ENCODE measurements around the gene ZNF80. TPM values are rescaled to one million over a fixed set of nuclear protein-coding genes. Genes with fewer than 3 reads are reported as not detected.
"Not testable (repeated sequence)": the region's sequence is repeated elsewhere in the genome, so short reads cannot be mapped to it uniquely, and the experiment has no call there.

ZNF80 gene
- not detected for total RNA-seq

DNA sequence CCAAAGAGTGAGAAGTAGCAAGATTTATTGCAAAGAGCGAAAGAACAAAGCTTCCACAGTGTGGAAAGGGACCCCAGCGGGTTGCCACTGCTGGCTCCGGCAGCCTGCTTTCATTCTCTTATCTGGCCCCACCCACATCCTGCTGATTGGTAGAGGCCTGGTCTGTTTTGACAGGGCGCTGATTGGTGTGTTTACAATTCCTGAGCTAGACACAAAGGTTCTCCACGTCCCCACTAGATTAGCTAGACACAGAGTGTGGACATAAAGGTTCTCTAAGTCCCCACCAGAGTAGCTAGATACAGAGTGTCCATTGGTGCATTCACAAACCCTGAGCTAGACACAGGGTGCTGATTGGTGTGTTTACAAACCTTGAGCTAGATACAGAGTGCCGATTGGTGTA lies at the start of gene ZNF80:
Gene ZNF80 (minus strand): TSS at position 101 of the 400 bp plus-strand sequence. CDS start 504 bp downstream, outside the sequence.
- not testable (repeated sequence) for DNase-seq

DNA sequence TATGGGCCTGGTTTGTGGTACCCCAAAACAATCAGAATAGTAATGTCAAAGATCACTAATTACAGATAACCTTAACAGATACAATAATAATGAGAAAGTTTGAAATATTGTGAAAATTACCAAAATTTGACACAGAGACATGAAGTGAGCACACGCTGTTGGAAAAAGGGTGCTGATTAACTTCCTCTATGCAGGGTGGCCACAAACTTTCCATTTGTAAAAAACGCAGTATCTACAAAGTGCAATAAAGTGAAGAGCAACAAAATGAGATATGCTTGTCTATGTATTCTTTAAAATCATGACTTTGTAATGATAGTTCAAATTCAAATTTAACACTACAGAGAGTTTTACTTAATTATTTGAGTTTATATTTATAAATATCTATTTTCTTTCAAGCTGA lies 48.9 kb upstream of the ZNF80 start:
- DNase-seq = no peak

DNA sequence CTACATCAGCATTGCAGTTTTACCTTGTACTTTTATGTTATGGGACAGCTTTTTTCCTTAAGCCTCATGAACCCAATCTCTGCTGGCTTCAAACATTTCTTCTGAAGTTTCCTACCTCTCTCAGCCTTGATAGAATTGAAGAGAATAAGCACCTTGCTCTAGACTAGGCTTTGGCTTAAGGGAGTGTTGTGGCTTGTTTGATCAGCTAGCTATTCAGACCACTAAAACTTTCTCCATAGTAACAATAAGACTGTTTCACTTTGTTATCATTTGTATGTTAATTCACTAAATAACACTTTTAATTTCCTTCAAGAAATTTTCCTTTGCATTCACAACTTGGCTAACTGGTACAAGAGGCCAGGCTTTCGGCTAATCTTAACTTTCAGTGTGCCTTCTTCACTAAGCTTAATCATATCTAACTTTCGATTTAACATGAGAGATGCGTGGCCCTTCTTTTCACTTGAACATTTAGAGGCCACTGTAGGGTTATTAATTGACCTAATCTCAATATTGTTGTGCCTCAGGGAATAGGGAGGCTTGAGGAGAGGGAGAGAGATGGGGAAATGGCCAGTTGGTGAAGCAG lies 48.4 kb upstream of the ZNF80 start:
- no peak for DNase-seq

DNA sequence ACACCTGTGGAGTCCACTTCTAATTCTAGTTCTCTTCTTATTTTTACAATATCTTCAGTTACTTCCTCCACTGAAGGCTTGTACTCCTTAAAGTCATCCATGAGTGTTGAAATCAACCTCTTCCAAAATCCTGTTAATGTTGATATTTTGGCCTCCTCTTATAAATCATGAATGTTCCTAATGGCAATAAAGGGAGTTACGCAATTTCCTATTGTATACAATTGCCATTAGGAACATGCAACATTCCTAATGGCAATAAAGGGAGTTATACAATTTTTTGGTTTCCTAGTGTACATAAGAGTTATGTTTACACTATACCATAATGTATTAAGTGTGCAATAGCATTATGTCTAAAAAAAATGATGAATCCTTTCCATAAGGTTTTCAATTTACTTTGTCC lies 47.3 kb upstream of the ZNF80 start:
- no peak for DNase-seq

DNA sequence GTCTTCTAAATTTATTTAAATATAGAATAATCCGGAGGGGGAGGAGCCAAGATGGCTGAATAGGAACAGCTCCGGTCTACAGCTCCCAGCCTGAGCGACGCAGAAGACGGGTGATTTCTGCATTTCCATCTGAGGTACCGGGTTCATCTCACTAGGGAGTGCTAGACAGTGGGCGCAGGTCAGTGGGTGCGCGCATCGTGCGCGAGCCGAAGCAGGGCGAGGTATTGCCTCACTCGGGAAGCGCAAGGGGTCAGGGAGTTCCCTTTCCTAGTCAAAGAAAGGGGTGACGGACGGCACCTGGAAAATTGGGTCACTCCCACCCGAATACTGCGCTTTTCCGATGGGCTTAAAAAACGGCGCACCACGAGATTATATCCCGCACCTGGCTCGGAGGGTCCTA lies 39.5 kb upstream of the ZNF80 start:
- not testable (repeated sequence) for DNase-seq

DNA sequence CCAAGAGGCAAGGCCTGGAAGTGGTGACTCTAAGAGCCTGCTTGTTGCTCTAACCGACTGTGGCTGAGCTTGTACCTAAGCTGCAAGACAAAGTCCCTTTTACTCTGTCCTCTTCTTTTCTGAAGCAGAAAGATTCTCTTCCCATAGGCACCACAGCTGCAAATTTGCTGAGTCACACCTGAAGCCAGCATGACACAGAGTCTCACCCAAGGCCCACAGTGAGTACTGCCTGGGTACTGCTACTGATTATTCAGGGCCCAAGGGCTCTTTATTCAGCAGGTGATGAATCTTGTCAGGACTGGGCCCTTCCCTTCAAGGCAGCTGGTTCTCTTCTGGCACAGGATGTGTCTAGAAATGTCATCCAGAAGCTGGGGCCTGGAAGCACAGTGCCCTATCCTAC lies 37.6 kb upstream of the ZNF80 start:
- DNase-seq = no peak

DNA sequence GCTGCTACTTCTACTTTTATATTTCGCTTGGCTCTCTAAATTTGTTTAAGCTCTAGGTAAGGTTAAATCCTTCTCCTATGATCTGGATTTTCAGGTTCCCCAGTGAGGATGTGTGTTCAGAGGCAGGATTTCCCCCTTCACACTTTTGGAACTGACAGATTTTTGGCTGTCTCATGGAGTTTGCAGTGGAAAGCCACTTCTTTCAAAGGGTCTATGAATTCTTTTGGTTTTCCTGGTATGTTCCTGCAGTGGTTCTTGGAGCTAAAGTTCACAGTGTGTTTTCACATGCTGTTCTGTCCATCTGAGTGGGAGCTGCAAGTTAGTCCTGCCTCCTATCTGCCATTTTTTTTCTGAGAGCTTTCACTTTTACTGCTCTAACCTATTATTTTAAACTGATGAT lies 34.9 kb upstream of the ZNF80 start:
- no peak for DNase-seq

DNA sequence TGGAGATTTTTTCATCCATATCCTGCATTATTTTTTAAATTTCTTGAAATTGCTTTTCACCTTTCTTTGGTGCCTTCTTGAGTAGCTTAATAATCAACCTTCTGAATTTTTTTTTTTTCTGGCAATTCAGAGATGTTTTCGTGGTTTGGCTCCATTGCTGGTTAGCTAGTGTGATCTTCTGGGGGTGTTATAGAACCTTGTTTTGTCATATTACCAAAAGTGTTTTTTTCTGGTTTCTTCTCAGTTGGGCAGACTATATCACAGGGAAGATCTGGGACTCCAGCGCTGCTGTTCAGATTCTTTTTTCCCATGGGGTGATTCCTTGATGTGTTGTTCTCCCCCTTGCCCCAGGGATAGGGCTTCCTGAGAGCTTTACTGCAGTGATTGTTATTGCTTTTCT lies 32.6 kb upstream of the ZNF80 start:
- no peak for DNase-seq

DNA sequence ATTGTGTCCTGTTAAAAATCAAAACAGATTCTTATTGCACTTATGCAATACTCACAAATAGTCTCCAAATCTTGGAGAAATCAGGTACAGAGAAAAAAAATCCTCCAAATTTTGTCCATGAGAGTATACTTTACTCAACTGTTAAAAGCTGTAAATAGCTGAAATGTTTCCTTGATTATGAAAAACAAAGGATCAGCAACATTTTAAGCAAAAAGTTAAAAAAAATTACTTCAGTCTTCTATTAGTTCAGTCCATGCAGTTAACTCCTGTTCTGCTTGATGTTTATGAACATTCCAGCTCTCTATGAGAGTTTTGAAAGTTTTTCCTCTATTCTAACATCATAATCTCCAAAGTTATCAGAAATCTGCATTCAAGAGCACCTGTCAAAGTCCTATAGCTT lies 22.8 kb upstream of the ZNF80 start:
- DNase-seq = no peak

DNA sequence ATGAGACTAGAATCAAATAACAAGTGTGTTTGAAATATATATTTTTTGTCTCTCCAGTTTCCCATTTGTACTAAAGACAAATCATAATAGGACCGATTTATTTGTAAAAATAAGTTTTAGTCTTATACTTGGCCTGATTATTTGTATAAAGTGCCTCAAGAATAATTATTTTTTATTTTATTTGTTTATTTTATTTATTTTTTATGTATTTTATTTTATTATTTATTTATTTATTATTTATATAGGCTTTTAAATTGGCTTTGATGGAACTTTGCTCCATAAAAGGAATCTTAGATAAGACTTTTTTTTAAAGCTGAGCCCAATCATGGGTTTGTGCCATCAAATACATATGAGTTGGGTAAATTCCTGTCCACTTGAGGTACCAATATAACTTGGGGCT lies 22.2 kb upstream of the ZNF80 start:
- DNase-seq = no peak

DNA sequence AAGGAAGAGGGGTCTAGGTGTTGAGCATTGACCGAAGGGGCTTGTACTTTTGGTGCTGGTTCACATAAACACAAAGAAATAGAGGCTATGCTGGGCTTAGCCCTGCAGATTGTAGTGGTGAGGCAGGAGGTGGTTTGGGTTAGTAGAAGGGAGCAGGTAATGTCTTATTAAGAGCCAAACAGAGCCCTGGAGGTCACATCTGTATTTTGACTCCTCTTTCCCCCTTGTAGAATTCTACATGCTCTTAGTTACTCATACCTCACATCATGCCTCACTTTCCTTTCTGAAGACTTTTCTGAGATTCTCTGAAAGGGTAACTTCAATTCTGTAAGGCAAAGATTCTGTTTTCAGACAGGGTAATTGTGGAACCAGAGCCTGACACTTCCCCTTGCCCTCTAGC lies 16.1 kb upstream of the ZNF80 start:
- no peak for DNase-seq

DNA sequence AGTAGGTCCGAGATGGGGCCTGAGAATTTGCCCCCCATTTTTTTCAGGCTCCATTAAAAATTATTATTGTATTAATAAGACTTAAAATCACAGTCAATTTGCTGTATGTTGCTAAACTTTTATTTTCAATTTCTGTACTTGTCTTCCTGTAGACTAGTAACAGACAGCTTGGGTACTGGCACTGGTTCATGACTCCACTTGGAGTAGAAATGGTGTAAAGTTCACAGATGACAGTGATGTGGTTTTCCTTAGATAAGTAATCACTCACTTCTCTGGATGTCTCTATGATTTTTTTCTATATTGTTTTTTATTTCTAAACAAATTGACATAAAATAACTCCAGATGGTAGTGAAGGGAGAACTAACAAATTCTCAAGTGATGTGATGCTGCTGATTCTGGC lies 15.6 kb upstream of the ZNF80 start:
- no peak for DNase-seq

DNA sequence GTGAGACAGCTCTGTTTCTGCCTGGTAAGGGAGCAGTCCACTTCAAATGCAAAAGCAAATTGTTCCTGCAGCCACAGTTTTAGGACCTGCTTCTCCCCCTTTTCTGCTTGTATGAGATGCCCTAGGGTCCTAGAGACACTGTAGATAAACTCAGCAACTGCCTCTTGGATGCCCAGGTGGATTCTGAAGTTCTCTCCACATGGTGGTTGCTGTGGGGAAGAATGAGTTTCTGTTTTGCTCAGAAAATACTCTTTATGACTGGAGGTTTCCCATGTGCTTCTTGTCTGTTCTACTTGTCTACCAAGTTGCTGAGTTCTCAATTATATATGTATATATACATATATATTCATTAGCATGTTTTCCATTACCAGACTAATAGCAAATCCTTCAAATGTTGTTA lies 5.6 kb upstream of the ZNF80 start:
- DNase-seq = no peak

DNA sequence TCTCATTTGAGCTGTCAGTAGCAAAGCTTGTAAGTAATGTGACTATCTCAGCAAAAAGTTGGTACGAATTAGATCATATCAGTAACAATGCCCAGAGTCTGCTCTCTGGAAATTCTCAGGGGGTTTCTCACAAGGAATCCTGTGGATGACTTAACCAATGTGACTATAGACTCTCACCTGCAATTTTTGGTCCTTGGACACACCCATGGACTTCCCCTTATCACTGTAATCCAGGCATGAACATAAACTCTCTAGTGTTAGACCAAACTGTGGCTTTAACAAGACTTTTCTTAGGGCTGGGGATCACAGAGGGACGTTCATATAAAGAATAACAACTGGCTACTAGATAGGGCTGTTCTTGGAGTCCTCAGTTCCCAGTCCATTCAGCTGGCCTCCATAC lies 3.9 kb upstream of the ZNF80 start:
- no peak for DNase-seq

DNA sequence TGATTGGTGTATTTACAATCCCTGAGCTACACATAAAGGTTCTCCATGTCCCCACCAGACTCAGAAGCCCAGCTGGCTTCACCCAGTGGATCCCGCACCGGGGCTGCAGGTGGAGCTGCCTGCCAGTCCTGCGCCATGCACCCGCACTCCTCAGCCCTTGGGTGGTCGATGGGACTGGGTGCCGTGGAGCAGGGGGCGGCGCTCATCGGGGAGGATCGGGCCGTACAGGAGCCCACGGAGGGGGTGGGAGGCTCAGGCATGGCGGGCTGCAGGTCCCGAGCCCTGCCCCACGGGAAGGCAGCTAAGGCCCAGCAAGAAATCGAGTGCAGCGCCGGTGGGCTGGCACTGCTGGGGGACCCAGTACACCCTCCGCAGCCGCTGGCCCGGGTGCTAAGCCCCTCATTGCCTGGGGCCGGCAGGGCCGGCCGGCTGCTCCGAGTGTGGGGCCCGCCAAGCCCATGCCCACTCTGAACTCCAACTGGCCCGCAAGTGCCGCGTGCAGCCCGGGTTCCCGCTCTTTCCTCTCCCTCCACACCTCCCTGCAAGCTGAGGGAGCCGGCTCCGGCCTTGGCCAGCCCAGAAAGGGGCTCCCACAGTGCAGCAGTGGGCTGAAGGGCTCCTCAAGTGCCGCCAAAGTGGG lies 888 bp upstream of the ZNF80 start:
- DNase-seq = not testable (repeated sequence)

DNA sequence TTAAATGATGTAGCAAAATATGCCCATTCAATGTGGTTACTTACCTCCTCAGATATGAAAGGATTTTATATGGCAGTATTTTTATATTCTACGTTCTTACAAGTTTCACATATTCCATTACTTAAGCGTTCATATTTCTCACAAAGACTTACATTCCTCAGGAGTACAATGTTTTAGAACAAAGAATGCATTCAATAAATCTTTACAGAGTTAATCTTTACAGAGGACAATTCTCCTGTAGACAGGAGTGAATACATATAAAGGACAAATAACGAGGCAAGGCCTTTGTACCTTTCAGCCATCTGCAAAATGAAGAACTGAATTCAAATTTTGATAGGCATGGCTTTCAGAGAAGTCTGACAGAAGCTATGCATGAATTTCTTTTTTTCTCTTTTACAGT lies 1.9 kb downstream of the ZNF80 start:
- DNase-seq = no peak

DNA sequence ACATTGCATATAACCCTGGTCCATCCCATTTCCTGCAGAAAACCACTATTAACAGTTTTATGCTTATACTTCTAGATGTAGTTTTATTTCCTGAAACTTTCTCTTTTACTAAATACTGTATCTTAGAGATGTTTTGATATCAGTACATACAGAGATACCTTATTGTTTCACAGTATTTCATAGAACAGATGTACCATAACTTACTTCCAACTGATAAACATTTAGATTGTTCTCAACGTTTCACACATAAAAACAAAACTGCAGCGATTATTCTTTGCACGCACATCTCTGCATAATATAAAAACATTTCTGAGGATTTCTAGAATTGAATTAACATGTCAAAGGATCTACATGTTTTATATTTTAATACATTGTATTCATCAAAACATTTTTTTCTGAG lies 2.6 kb downstream of the ZNF80 start:
- DNase-seq = no peak

DNA sequence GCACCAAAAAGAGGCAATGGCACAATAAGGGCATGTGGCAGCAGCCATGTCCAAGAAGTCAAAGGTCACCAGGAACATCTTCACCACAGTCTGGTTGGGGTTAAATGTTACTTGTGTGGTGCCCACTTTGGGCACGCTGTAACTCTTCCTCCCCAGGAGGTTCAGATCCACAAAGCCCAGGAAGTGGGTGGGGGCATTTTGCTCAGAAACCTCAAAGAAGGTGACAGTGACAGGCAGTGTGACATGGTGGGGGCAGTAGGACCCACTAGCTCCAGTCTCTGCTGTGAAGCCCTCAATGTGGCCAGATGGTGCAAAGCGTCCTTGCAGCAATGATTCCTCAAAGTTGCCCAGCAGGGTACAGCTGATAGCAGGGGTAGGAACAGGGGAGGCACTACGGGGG lies 5.8 kb downstream of the ZNF80 start:
- no peak for DNase-seq

DNA sequence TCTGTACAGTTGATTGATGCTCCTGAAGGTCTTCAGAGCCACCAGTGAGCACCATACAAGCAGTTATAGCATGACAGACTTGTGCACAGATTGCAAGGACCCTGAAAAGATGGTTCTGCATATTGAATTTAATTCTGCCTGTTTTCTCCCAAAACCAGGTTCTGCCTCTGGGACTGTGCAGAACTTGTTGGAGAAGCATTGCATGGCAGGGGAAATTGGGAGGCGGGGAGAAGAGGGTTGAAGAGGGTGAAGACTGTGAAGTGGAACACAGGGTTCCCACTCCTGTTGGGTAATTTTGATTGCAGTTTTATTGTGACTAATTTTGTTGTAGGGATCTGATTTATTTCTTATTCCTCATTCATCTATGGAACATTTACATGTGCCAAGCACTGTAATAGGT lies 10.3 kb downstream of the ZNF80 start:
- DNase-seq = no peak

DNA sequence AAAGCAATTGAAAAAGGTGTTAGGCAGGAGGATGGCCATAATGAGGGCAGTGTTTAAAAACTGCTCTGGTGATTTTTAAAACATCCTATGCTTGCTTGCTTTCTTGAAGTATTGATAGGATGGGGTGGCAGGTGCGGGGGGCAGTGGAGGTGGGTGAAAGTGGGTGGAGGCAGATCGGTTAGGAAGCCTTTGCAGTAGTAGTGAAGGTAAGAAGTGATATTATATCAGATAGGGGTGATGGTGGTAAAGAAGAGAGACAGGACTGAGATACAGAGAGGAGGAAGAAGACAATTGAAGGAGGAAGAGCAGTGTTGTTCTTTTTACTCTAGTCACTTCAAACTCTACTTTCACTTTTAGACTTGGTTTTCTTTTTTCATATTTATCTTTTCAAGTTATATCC lies 11.1 kb downstream of the ZNF80 start:
- DNase-seq = no peak

DNA sequence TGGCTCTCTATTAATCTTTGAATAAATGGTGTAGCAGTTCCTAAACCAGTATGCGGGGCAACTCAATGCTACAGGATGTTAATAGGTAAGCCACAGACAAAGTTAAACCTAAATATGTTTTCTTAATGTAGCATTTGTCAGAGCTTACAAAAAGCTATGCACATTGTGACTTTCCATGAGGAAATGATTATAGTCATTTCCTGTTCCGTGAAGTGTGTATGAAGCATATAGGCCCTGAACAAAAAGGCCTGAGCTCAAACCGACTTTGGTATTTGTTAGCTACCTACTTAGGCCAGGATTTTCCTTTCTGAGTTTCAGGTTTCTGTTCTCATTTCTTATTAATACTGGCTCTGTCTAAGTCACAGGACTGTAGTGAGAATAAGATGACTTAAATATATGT lies 14.2 kb downstream of the ZNF80 start:
- no peak for DNase-seq

DNA sequence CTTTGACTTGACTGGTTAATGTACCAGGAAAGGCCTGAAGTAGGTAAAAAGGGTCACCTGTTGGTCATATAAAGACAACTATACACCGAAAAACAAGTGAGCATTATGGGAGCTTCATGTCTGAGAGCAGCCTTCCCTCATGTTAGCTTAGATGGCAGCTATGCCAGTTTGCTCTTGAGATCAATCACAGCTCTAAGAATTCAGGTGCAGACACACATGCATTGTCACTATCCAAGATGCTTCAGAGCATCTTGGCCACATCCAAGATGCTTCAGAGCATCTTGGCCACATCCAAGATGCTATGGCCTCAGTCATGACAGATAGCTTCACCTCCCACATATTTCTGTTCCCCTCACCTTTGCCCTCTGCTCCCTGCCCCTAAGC lies 15.5 kb downstream of the ZNF80 start:
- DNase-seq = no peak

DNA sequence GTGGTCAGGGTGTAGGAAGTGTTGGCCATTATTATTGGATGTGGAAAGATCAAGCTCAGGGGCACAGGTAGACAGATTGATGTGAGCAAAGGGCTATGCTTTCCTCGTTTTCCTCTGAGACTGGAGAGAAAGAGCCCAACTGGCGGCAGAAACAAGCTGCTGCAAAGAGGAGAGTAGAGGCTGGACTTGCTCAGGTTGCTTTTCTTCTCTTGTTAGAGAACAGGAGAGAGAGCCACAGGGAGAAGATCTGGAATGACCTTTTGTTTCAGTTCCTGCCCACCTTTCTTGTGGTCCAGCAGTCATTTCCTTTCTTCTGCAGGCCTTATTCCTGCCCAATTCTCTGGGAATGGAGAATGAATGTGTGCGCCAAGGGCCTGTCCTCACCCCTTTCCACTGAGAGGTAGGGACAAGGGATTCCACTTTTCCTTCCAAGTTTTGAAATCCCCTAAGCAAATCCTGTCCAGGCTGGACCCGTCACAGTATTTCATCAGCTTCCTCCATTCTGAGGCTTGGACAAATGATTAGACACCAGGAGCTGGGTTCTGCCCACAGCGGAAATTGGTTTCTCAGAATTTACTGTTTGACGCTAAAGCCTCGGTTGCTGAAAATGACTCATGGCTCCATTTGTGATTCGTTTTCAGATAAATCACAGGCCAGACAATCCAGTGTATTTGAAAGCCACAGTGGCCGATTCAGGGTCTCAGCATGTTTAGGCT lies 16.1 kb downstream of the ZNF80 start:
- DNase-seq = no peak

DNA sequence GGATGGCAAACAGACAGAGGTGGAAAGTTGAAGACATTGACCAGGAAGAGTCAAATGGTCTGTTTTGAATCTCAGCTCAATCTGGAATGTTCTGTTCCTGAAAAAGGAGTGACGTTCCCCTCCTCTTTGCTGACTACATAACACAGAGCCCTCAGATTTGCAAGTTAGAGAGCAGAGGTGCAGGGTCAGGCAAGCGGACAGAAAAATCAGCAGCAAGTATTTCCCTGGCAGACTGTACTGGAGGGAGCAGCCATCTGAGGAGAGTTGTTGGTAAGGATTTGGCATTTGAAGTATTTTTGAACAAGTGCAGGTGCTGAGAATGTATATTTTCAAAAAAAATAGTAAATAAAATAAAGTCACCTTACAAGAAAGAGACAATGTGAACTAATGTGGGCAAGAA lies 17.6 kb downstream of the ZNF80 start:
- no peak for DNase-seq

Measured in occipital lobe (tissue), 2 donors.